HUES6 (cell line): ENCODE results near the gene PDGFB.

Experiments
- H3K27ac ChIP-seq: 2 replicates; pipeline ENCODE4 v1.7.0; 2013; ENCODE audit warnings: low read depth, mild to moderate bottlenecking, low read length, inconsistent platforms
- H3K27me3 ChIP-seq: 2 replicates; pipeline ENCODE4 v1.6.1; 2013; ENCODE audit warnings: low read length; ENCODE audit not compliant: control insufficient read depth, insufficient read depth
- H3K36me3 ChIP-seq: 2 replicates; pipeline ENCODE4 v1.6.1; 2013; ENCODE audit warnings: low read length; ENCODE audit not compliant: control insufficient read depth, insufficient read depth
- H3K4me1 ChIP-seq: 2 replicates; pipeline ENCODE4 v1.6.1; 2013; ENCODE audit warnings: low read length; ENCODE audit not compliant: control insufficient read depth, insufficient read depth
- H3K4me3 ChIP-seq: 2 replicates; pipeline ENCODE4 v1.5.1; 2013; ENCODE audit warnings: low read depth, low read length
- H3K9ac ChIP-seq: one replicate; pipeline ENCODE4 v1.6.1; 2013; ENCODE audit warnings: mild to moderate bottlenecking, low read length
- H3K9me3 ChIP-seq: 2 replicates; pipeline ENCODE4 v1.6.1; 2013; ENCODE audit warnings: low read depth, low read length; ENCODE audit not compliant: control insufficient read depth, insufficient read depth

The PDGFB gene

DNA sequence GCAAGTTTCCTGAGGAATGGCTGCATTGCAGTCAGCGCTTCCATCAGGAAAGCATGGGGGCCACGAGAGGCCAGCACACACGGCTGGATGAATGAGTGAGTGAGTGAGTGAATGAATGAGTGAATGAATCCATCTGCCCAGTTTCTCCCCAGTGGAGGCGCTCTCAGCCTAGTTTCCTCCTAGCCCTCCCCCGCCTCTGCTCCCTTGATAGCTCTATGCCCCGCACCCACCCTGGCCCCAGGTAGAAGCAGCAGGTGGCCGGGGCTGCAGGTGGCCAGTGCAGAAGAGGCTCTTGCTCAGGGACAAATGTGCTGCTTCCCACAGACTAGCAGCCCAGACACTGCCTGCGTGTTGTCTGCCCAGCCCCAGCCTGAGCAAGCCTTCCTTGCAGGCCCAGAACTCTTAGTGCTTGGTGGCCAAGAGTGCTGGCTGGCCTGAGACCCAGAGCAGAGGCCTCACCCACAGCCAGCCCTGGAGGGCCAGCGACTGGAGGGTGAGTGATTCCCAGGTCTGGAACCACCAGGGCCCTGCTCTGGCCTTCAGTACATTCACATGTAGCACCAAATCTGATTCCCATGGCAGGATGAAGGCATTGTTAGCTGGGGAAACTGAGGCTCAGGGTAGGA lies 31.1 kb upstream of the PDGFB start:
- Histone ChIP-seq H3K9ac (no peak overlapping the region), H3K9me3 (peaks cover 13% of the 10 kb centered on the region), H3K4me3 (no peak overlapping the region), H3K27ac (no peak overlapping the region), H3K27me3 (no peaks in the 10 kb centered on the region), H3K36me3 (no peaks in the 10 kb centered on the region), H3K4me1 (peaks cover 9% of the 10 kb centered on the region)

DNA sequence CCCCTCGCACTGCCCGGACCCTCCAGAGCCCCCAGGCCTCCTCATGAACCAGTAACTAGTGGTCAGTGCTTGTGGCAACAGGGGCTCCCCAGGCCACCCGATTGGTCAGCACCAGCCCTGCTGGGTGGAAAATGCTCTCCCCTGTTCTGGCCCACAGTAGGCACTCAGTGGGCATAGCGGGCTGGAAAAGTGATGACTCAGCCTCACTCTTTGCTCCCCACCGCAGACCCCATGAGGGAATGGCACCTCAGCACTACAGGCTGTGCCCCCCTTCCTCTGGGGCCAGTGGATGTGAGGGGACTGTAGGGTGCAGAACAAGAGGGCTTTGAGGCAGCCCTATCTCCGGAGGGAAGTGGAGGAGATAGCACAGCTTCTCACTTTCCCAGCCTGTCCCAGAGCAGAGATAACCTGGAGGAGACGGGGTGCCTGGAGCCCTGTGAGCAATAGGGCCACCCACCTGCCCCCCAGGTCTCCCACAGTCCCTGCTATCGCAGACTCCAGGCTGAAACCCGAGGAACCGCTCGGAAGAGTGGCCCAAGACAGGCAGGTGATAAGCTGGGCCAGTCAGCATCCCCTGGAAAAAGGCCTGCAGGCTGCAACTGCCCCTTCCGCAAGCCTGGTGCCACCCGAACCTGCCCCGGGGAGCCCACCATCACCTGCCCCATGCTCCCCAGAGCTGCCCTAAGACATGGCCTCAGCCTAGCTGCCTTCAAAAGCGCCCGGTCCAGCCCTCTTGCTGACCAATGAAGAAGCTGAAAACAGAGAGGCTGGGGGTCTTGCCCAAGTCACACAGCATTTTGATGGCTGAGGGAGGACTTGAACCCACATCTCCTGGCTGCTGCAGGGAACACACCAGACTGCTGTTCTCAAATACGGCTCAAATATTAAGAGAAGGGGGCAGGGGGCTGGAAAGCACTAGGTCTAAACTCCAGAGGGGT lies 29.4 kb upstream of the PDGFB start:
- no peak overlapping the region for H3K27ac ChIP-seq

DNA sequence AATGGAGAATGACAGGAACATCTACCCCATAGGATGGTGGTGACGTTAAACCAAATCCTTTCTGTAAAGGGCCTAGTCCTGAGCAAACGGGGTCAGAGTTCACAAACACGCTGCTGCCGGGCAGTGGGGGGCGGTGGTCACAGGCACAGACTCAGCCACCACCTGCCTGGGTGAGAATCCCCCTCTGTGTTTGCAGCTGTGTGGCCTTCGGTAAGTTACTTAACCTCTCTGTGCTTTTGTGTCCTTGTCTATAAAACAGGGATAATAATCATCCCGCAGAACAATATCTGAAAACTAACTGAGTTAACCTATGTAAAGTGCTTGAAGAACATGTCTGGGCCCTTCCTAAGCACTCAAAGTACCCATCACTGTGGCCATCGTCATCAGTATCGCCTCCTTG lies 26.0 kb upstream of the PDGFB start:
- Histone ChIP-seq H3K27me3 (no peaks in the 10 kb centered on the region), H3K4me3 (no peak overlapping the region), H3K27ac (no peak overlapping the region), H3K9me3 (peaks cover 6% of the 10 kb centered on the region), H3K36me3 (no peaks in the 10 kb centered on the region), H3K9ac (no peak overlapping the region), H3K4me1 (peaks cover 4% of the 10 kb centered on the region; the same call in 1 of the 2 replicates)

More for the DNA sequence above, 29.4 kb upstream of the PDGFB start:
- Histone ChIP-seq H3K4me1 (peaks cover 5% of the 10 kb centered on the region; the same call in 1 of the 2 replicates), H3K9me3 (peaks cover 14% of the 10 kb centered on the region), H3K4me3 (no peak overlapping the region), H3K36me3 (no peaks in the 10 kb centered on the region), H3K9ac (no peak overlapping the region), H3K27me3 (no peaks in the 10 kb centered on the region)

DNA sequence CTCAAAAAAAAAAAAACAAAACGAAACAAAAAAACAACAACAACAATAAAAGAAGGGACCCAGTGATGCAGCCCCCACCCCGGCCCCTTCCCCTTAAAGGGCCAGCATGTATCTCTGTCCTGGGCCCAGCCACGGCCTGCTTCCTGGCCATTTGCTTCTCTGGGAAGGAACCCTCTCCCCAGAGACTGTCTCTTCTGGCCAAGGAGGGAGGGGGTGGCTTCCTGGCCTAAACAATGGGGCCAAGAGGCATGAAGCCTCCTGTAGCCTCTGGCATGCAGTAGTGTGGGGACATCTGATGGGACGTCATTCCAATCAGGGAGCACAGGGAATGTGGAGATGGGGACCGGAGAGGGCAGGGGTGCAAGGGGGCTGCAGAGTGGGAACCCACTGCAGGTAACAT lies 25.5 kb upstream of the PDGFB start:
- H3K9me3 ChIP-seq = peaks cover 6% of the 10 kb centered on the region
- H3K27ac ChIP-seq = no peak overlapping the region
- H3K4me1 ChIP-seq = peaks cover 4% of the 10 kb centered on the region; the same call in 1 of the 2 replicates
- no peaks in the 10 kb centered on the region for H3K36me3 ChIP-seq
- no peak overlapping the region for H3K9ac ChIP-seq
- no peak overlapping the region for H3K4me3 ChIP-seq
- no peaks in the 10 kb centered on the region for H3K27me3 ChIP-seq

DNA sequence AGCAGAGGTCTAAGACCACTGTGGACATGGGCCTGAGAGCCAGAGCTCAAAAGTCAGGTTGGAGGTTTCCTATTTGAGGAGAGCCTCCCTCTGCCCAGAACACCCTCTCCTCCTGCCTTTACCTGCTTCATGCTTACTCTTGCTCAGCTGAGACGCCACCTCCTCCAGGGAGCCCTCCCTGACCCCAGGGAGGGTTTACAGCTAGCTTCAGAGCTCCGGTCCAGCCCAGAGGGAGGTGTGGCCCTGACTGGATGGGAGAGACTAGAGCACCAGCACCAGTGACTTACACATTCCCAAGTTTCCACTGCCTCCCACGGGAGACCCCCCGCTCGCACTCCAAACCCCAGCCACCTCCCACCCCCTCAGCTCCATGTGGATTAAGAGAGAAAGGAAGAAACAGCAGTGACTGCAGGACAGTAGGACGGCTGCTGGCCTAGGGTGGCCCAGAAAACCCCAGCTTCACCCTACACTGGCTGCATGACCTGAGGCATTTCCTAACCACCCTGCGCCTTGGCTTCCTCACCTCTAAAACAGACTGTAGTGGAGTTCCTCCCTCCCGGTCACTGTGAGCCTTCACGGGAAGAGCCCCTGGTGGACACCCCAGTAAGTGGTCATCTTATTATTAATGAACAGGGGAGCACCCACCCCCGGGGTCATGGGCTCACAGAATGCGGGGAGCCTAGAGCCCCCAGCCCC lies 24.5 kb upstream of the PDGFB start:
- H3K27ac ChIP-seq = no peak overlapping the region
- H3K27me3 ChIP-seq = no peaks in the 10 kb centered on the region
- no peak overlapping the region for H3K9ac ChIP-seq
- H3K4me1 ChIP-seq = peaks cover 4% of the 10 kb centered on the region; the same call in 1 of the 2 replicates
- H3K4me3 ChIP-seq = no peak overlapping the region
- H3K9me3 ChIP-seq = peaks cover 6% of the 10 kb centered on the region
- no peaks in the 10 kb centered on the region for H3K36me3 ChIP-seq

DNA sequence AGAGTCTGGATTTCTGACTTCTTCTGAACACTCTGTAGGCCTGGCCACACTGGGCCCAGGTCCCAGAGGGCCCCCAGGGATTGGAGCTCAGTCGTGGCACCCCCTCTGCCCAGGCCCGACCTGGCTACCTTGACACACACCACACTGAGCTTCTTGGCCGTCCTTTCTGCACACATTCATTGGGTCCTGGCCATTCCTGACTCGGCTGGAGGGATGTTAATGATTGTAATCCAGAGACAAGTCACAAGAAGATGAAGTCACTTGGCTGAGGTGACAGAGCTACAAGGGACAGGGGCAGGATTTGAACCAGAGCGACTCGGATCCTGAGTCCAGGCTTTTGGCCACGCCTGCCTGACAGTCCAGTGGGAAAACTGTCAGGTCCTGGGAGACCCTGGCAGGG lies 23.9 kb upstream of the PDGFB start:
- Histone ChIP-seq H3K27me3 (no peaks in the 10 kb centered on the region), H3K9ac (no peak overlapping the region), H3K36me3 (no peaks in the 10 kb centered on the region), H3K9me3 (peaks cover 6% of the 10 kb centered on the region), H3K4me3 (no peak overlapping the region), H3K4me1 (peaks cover 4% of the 10 kb centered on the region; the same call in 1 of the 2 replicates), H3K27ac (no peak overlapping the region)

DNA sequence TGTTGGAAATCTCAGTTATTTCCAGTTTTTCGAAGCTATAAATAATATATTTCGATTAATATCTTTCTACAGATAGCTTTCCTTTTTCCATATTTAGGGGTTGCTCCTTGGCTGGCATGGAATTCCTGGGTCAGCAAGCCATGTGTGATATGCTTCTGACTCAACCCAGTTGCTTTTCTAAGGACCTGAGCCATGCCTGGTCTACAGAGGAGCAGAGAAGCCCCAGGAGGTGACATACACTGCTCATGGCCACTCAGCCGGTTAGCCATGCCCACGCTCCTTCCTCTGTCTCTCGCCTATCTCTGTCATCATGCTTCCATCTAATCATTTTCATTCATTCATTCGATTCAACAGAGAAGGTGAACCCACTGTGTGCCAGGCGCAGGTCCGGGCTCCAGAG lies 23.2 kb upstream of the PDGFB start:
- H3K27me3 ChIP-seq = no peaks in the 10 kb centered on the region
- H3K36me3 ChIP-seq = no peaks in the 10 kb centered on the region
- peaks cover 4% of the 10 kb centered on the region; the same call in 1 of the 2 replicates for H3K4me1 ChIP-seq
- peaks cover 6% of the 10 kb centered on the region for H3K9me3 ChIP-seq
- no peak overlapping the region for H3K9ac ChIP-seq
- no peak overlapping the region for H3K4me3 ChIP-seq
- no peak overlapping the region for H3K27ac ChIP-seq

DNA sequence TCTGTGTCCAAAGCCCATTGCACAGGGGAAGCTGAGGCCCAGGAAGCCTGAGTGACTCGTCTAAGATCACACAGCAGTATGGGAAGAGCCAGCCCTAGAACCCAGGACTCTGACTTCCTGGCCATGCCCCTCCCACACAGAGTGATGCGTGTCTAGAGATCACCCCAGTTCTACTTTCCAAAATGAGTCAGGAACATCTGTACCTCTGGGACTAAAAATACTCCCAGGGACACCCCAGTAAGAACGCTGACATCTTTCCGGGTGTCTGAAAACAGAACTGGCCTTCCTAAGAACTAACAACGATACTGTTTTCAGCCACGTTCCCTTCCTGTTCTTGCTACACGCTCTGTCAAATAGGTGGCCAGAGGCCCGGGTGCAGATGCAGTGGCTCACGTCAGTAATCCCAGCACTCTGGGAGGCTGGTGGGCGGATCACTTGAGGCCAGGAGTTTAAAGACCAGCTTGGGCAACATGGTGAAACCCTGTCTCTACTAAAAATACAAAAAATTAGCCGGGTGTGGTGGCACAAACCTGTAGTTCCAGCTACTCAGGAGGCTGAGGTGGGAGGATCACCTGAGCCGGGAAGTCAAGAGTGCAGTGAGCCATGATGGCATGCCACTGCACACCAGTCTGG lies 21.7 kb upstream of the PDGFB start:
- Histone ChIP-seq H3K4me3 (no peak overlapping the region), H3K27me3 (no peaks in the 10 kb centered on the region), H3K9ac (no peak overlapping the region), H3K36me3 (no peaks in the 10 kb centered on the region), H3K9me3 (peaks cover 12% of the 10 kb centered on the region), H3K27ac (no peak overlapping the region), H3K4me1 (peaks cover 4% of the 10 kb centered on the region; the same call in 1 of the 2 replicates)

DNA sequence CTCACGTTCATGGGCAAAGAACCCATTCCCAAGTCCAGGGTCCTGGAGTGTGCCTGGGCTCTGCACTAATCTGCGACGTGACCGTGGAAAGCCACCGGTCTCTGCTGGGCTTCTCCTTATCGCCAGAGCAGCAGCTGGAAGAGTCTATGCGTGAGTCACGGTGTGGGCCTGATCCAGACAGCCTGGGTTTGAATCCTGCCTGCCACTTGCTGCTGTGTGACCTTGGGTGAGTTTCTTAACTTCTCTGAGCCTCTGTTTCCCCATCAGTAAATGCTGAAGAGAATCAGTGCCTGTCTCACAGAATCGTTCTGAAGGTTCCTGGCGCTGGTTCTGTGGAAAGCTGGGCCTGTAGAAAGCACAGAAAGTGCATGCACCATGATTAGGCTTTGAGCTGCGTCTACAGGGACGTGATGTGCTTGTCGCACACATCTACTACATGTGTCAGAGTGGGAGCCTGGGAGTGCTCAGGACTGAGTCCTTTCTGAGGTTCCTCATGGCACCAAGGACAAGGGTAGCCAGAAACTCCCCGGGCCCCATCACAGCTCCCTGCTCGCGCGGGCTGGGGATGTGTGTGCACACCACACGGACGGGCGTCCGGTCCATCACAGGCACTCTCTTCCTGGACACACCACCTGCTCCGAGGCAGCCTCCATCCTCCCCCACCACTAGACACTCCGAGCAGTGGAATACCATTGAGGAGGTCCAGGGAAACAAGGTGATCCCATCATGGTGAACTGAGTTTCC lies 20.5 kb upstream of the PDGFB start:
- Histone ChIP-seq H3K27me3 (no peaks in the 10 kb centered on the region), H3K9me3 (peaks cover 13% of the 10 kb centered on the region; the same call in 1 of the 2 replicates), H3K4me3 (no peak overlapping the region), H3K27ac (no peak overlapping the region), H3K4me1 (peaks cover 4% of the 10 kb centered on the region; the same call in 1 of the 2 replicates), H3K36me3 (no peaks in the 10 kb centered on the region), H3K9ac (no peak overlapping the region)
